Activated CD4-positive, alpha-beta T cell treated with anti-CD3 and anti-CD28 coated beads, Interleukin-2, amount 50 U/mL, for 1 hour (primary cell): ENCODE measurements around the gene OR2F2.

Source experiments
- DNase-seq: peaks from one replicate; pipeline ENCODE4 v3.0.0-alpha.2; 2020

OR2F2 gene

DNA sequence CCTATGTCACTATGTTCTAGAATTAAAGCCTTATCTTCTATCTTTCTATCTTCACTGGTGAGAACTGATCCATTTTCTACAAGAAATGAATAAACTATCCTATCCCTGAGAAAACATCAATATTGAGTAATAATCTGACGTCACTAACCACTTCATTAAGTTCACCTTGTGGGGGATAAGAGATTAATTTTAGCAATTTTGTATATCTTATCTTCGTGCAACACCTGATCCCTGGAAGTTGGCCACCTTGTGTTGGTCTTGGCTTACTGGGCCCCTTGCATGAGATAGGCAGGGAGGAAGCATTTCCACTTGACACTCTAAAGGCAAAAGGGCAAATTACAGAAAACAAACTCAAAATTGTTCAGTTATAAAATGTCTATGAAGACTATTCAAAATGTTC is 45.0 kb downstream of the OR2F2 start:
- no peak for DNase-seq

- DNase-seq, result no peak
These were observed 45.9 kb downstream of the OR2F2 start for GRCh38 chr7:143980746-143981510.

GRCh38 chr7:143983960-143984359 is 48.9 kb downstream of the OR2F2 start:
- DNase-seq, result no peak
